BLaER1 treated with 17β-estradiol and CSF1 and Interleukin-3, amounts not matched to agents 10 nM and 100 nM (cell line): Measurements from ENCODE around the gene USP3.
A peak's percentile ranks its signal among the peaks of the same experiment; 100 is the strongest.
"Not testable (repeated sequence)": the region's sequence is repeated elsewhere in the genome, so short reads cannot be mapped to it uniquely, and the experiment has no call there.

Experiments
- H3K27ac ChIP-seq, 11 experiments: shearing (Covaris generic); formaldehyde crosslinking; 2 replicates each; pipeline ENCODE4 v1.8.1; 2022
- H3K27me3 ChIP-seq, 11 experiments: shearing (Covaris generic); formaldehyde crosslinking; 2 replicates each; pipeline ENCODE4 v1.8.1; 2022
- H3K36me3 ChIP-seq, 11 experiments: shearing (Covaris generic); formaldehyde crosslinking; 2 replicates each; pipeline ENCODE4 v1.8.1; 2022
- H3K4me1 ChIP-seq, 10 experiments: shearing (Covaris generic); formaldehyde crosslinking; 2 replicates each; pipeline ENCODE4 v1.8.1; 2022
- H3K4me2 ChIP-seq, 11 experiments: shearing (Covaris generic); formaldehyde crosslinking; 2 replicates each; pipeline ENCODE4 v1.8.1; 2022
- H3K4me3 ChIP-seq, 10 experiments: shearing (Covaris generic); formaldehyde crosslinking; 2 replicates each; pipeline ENCODE4 v1.8.1; 2022
- H3K9ac ChIP-seq, 11 experiments: shearing (Covaris generic); formaldehyde crosslinking; 2 replicates each; pipeline ENCODE4 v1.8.1; 2022
- H3K9me3 ChIP-seq, 11 experiments: shearing (Covaris generic); formaldehyde crosslinking; replicated peaks in 1 of 11; 2 replicates each; pipeline ENCODE4 v1.8.1; 2022
- H4K20me1 ChIP-seq, 11 experiments: shearing (Covaris generic); formaldehyde crosslinking; 2 replicates each; pipeline ENCODE4 v1.8.1; 2022
- Cebpa-rat ChIP-seq, 11 experiments: shearing (Covaris generic); IDR thresholded peaks; 2 replicates each; pipeline ENCODE4 v1.8.1; 2022

Gene USP3

DNA sequence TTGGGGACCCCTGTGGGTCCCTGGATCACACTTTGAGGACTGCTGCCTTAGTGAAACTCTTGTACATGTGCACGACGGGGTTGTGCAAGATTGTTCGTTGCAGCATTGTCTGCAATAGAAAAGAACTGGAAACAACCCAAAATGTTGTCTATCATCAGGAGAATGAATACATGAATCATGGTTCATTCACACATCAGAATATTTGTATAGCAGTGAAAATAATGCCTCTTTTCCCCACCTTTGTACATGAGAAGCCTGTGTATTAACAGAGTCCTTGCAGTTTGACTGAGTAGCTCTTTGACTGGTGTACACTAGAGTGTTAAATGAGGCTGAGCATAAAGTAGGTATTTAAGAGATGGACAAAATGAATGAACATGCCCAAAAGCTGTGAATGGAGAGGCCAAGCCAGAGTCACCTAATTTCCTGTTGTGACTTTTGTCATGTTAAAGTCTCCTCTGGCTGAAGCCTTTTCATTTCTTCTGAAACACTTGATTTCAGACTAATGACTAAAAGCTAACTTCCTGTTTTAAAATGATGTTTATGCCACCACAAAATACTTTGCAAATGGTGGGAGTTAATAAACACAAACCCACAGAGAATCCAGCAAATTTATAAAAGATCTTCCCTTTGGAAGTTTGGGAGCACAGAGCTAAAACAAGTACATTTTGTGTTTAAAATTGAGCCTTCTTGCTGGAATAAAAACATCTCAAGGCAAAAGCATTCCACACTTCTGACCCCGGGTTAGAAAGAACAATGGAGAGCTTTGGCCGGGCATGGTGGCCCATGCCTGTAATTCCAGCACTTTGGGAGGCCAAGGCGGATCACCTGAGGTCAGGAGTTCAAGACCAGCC is 20.6 kb upstream of the USP3 start:
- no peaks in the 10 kb centered on the region for H3K36me3 ChIP-seq
- H3K4me3 ChIP-seq, result no peak overlapping the region
- peak in 3 of 11 experiments; percentile 6 to 63 (median 41); a peak in 3 of 22 replicates for TF ChIP-seq Cebpa-rat (IDR thresholded peaks at IDR 0.05)
- peaks cover 66 to 98% (median 94%) of the 10 kb centered on the region in 10 experiments for H3K4me1 ChIP-seq
- H3K9me3 ChIP-seq, result no peaks in the 10 kb centered on the region
- peak overlapping the region; percentile 36 to 97 (median 80) for H3K4me2 ChIP-seq
- no peaks in the 10 kb centered on the region for H3K27me3 ChIP-seq
- peak overlapping the region in 8 of 11 experiments; percentile 4 to 61 (median 19); a peak in 10 of 22 replicates for H3K9ac ChIP-seq
- H4K20me1 ChIP-seq, result no peaks in the 10 kb centered on the region
- peak overlapping the region; percentile 21 to 96 (median 68); a peak in 21 of 22 replicates for H3K27ac ChIP-seq

DNA sequence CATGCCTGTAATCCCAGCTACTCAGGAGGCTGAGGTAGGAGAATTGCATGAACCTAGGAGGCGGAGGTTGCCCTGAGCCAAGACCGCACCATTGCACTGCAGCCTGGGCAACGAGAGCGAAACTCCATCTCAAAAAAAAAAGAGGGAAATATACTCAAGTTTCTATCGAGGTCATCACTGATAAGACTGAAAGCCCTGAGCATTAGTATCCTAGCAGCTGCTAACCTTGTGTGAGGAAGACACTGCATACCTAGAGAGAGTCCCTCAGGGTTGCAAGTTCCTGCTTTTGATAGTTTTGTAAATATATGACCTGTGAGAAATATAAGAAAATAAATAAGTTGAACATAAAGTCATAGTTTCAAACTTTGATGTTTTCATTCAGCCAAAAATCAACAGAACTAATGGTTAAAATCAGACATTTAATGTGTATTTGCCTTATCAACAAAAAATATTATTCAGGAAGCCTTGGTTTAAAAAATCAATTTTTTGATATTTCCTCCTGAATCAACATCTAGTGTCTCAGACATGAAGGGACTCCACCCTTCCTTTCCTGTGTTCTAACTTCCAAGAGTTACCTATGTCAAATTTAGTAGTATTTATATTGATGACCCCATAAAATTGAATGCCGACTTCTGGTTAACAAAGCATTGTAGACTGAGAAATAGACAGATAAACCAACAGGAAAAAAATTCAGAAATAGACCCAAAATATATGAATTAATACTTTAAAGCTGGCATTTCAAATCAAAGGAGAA is 19.8 kb upstream of the USP3 start:
- Histone ChIP-seq H3K27ac (peak overlapping the region in 8 of 11 experiments; percentile 36 to 96 (median 84); a peak in 13 of 22 replicates), H3K9ac (peak overlapping the region in 2 of 11 experiments; percentile 49 to 56; a peak in 2 of 22 replicates), H3K4me1 (peaks cover 58 to 98% (median 94%) of the 10 kb centered on the region in 10 experiments), H3K27me3 (no peaks in the 10 kb centered on the region), H3K4me2 (peak overlapping the region; percentile 36 to 97 (median 80)), H3K9me3 (no peaks in the 10 kb centered on the region; a peak in 2 of 22 replicates), H3K4me3 (no peak overlapping the region), H3K36me3 (0 out of 22 replicates have a peak, but pooled peaks cover 0 to 3% (median 0%) of the 10 kb centered on the region in 11 experiments), H4K20me1 (no peaks in the 10 kb centered on the region)
- TF ChIP-seq Cebpa-rat (IDR thresholded peaks at IDR 0.05), result no peak

DNA sequence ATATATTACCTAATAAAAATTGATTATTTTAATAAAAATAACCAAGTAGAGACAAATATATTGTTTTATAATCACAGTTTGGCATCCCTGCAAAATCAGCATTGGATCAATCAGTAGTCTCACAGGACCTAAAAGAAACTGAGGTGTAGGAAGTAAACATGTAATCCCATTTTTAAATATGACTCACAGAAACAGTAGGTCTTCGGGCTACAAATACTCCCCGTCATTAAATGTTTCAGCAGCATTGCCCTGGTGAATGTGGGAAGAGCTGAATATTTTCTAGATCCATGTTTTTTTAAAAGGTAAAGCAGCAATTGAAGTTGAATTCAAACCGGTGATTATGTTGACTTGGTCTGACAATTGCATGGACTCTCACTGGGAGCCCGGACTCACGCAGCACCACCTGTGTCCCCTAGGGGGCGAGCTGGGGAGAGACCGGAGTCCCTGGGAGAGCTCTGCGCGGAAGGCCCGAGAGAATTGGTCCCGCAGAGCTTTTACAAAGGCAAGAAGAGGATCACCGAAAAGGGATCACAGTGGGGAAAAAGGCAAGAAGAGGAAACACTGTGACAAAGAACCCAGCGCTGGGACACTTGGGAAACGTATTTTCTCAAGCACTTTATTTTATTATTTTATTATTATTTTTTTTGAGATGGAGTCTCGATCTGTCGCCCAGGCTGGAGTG is 17.2 kb upstream of the USP3 start:
- Histone ChIP-seq H3K4me1 (peaks cover 56 to 100% (median 96%) of the 10 kb centered on the region in 10 experiments), H3K4me2 (peak overlapping the region; percentile 5 to 96 (median 76); a peak in 20 of 22 replicates), H4K20me1 (no peaks in the 10 kb centered on the region), H3K9ac (peak overlapping the region in 7 of 11 experiments; percentile 30 to 55 (median 45); a peak in 12 of 22 replicates), H3K36me3 (0 out of 22 replicates have a peak, but pooled peaks cover 0 to 7% (median 0%) of the 10 kb centered on the region in 11 experiments), H3K27ac (peak overlapping the region in 10 of 11 experiments; percentile 53 to 100 (median 100); a peak in 18 of 22 replicates), H3K9me3 (no peaks in the 10 kb centered on the region; a peak in 2 of 22 replicates), H3K4me3 (peak overlapping the region in 1 of 10 experiments; percentile 14; a peak in 1 of 20 replicates), H3K27me3 (no peaks in the 10 kb centered on the region)
- TF ChIP-seq Cebpa-rat (IDR thresholded peaks at IDR 0.05), result no peak

DNA sequence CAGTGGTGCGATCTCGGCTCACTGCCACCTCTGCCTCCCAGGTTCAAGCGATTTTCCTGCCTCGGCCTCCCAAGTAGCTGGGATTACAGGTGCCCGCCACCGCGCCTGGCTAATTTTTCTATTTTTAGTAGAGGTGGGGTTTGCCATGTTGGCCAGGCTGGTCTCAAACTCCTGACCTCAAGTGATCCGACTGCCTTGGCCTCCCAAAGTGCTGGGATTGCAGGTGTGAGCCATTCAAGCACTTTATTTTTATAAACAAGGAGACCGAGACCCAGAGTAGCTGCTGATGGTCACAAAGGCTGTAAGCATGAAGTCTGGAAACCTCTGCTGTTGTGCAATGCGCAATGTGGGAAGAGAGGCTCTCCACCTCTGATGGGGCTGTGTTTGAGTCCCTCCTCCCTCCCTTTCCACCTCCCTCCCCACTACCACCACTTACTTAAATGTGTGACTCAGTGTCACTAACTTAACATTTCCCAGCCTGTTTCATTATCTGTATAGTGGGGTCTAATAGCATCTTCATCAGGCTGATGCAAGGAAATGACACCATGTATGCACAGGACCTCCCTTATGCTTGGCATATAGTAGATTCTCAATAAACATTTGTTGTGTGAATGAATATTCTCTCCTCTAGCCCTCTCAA is 16.5 kb upstream of the USP3 start:
- not testable (repeated sequence) for H3K27me3 ChIP-seq
- TF ChIP-seq Cebpa-rat (IDR thresholded peaks at IDR 0.05), result peak in 1 of 11 experiments; percentile 35; a peak in 1 of 22 replicates
- H3K4me1 ChIP-seq, result peaks cover 62 to 100% (median 96%) of the 10 kb centered on the region in 10 experiments

DNA sequence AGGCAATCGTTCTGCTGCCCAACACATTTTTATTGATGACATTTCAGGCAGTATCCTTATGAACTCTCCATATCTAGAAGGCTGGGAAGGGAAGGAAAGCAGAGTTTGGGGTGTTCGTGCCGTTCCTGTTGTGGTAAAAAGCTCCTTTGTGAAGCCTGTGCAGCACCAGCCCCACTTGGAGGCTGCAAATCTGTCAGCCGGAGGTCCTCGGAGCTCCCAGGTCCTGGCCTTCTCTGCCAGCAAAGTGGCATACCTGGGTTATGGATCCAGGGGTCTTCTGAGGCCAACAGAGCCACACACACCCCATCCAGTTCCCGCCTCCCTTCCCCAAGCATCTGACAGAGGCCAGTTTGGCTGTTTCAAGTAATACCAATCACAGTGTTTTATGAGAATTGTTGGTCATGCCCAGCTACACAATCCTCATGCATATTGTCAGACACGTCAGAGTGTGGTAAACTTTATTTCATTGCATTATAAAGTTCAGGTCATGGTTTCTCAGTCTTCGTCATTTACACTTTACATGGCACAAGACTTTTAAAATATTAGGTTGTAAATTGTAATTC is 15.9 kb upstream of the USP3 start:
- Histone ChIP-seq H3K9me3 (no peaks in the 10 kb centered on the region; a peak in 2 of 22 replicates), H3K36me3 (0 out of 22 replicates have a peak, but pooled peaks cover 0 to 7% (median 0%) of the 10 kb centered on the region in 11 experiments), H3K27me3 (no peaks in the 10 kb centered on the region), H3K4me2 (peak overlapping the region in 8 of 11 experiments; percentile 51 to 96 (median 83); a peak in 17 of 22 replicates), H4K20me1 (no peaks in the 10 kb centered on the region), H3K4me1 (peaks cover 62 to 100% (median 96%) of the 10 kb centered on the region in 10 experiments), H3K9ac (peak overlapping the region in 5 of 11 experiments; percentile 19 to 54 (median 43); a peak in 4 of 22 replicates), H3K4me3 (no peak overlapping the region), H3K27ac (peak overlapping the region in 10 of 11 experiments; percentile 14 to 100 (median 100); a peak in 19 of 22 replicates)
- TF ChIP-seq Cebpa-rat (IDR thresholded peaks at IDR 0.05), result no peak

More for the DNA sequence above, 16.5 kb upstream of the USP3 start:
- Histone ChIP-seq H3K4me2 (peak overlapping the region; percentile 4 to 96 (median 76); a peak in 20 of 22 replicates), H3K9ac (peak overlapping the region in 7 of 11 experiments; percentile 30 to 55 (median 45); a peak in 12 of 22 replicates), H3K4me3 (peak overlapping the region in 1 of 10 experiments; percentile 14; a peak in 1 of 20 replicates), H3K27ac (peak overlapping the region in 10 of 11 experiments; percentile 53 to 100 (median 100); a peak in 18 of 22 replicates)
- H3K9me3 ChIP-seq, H4K20me1 ChIP-seq, H3K36me3 ChIP-seq: not testable (repeated sequence)

DNA sequence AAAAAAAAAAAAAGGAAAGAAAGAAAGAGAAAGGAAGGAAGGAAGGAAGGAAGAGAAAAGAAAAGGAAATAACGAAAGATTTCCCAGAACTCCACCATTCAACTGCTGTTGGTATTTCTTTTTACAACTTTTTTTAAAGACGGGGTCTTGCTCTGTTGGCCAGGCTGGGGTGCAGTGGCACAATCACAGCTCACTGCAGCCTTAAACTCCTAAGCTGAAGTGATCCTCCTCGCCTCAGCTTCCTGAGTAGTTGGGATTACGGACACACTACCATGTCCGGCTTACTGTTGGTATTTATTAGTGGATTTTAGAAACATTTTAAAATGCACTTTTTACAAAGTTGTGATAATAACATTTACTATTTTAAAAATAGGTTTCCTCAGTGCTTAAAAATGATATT is 15.0 kb upstream of the USP3 start:
- Histone ChIP-seq H3K4me3 (no peak overlapping the region), H3K9me3 (no peaks in the 10 kb centered on the region; a peak in 2 of 22 replicates), H3K9ac (peak overlapping the region in 6 of 11 experiments; percentile 86 to 100 (median 94); a peak in 11 of 22 replicates), H3K27ac (peak overlapping the region; percentile 76 to 100 (median 100); a peak in 21 of 22 replicates), H3K4me1 (peaks cover 62 to 100% (median 96%) of the 10 kb centered on the region in 10 experiments), H3K4me2 (peak overlapping the region in 10 of 11 experiments; percentile 3 to 96 (median 86); a peak in 18 of 22 replicates), H3K36me3 (0 out of 22 replicates have a peak, but pooled peaks cover 0 to 7% (median 0%) of the 10 kb centered on the region in 11 experiments), H3K27me3 (no peaks in the 10 kb centered on the region), H4K20me1 (no peaks in the 10 kb centered on the region)
- no peak for TF ChIP-seq Cebpa-rat (IDR thresholded peaks at IDR 0.05)

DNA sequence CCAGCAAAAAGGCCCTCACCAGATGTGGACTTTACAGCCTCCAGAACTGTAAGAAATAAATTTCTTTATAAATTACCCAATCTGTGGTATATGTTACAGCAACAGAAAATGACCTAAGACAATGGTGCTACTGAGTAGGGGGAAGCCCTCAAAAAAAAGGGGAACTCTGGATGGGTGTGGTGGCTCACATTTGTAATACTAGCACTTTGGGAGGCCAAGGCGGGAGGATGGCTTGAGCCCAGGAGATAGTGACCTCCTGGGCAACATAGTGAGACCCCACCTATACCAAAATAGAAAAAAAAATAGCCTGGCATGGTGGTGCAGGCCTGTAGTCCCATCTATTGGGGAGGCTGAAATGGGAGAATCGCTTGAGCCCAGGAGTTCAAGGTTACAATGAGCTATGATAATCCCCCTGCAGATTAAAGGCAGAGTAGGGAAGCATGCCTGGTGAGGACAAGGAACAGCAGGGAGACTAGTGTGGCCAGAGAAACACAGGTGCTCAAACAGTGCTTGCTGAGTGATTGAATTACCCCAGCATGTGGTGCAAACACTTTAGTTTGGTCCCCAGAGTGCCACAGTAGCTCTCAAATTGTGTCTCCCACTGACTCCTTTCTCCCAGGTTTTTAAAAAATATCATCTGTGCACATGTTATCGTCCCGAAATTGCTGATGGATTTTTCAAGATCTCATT is 13.9 kb upstream of the USP3 start:
- H3K4me2 ChIP-seq, result peak overlapping the region; percentile 50 to 96 (median 87)
- H3K27ac ChIP-seq, result peak overlapping the region; percentile 76 to 100 (median 100)

More for the DNA sequence above, 13.9 kb upstream of the USP3 start:
- TF ChIP-seq Cebpa-rat (IDR thresholded peaks at IDR 0.05), result peak in 8 of 11 experiments; percentile 41 to 89 (median 78); a peak in 12 of 22 replicates
- Histone ChIP-seq H3K36me3 (0 out of 22 replicates have a peak, but pooled peaks cover 0 to 7% (median 0%) of the 10 kb centered on the region in 11 experiments), H3K9ac (peak overlapping the region; percentile 47 to 100 (median 86)), H3K4me3 (peak overlapping the region in 4 of 10 experiments; percentile 11 to 45 (median 32); a peak in 7 of 20 replicates), H3K27me3 (no peaks in the 10 kb centered on the region), H4K20me1 (no peaks in the 10 kb centered on the region), H3K9me3 (no peaks in the 10 kb centered on the region; a peak in 2 of 22 replicates), H3K4me1 (peaks cover 56 to 100% (median 96%) of the 10 kb centered on the region in 10 experiments)
